Measurements from ENCODE around the gene NFIX.

GRCh38 chr19:13103581-13104359 lies 108.5 kb downstream of the NFIX start:
- TF ChIP-seq EZH2 (IDR thresholded peaks at IDR 0.05; ENCODE audit: borderline replicate concordance, low read length), result no peak
- no peak for TF ChIP-seq CTCF (conservative IDR thresholded peaks at IDR 0.05 in 1 of 2, IDR thresholded peaks at IDR 0.05 in 1 of 2; ENCODE audit: extremely low read depth in 1 of 2, insufficient read depth in 1 of 2, low read depth in 1 of 2, low read length in 2 of 2)
